Mammary epithelial cell (primary cell): ENCODE results near the gene ABCB8.

ENCODE experiments used
- CTCF ChIP-seq, 2 donors: IDR thresholded peaks in 1 of 2; conservative IDR thresholded peaks in 1 of 2; 2 replicates each; pipeline ENCODE4 v1.5.1; 2011 to 2012; ENCODE audit warnings: inconsistent platforms in 2 of 2, low read length in 2 of 2, mild to moderate bottlenecking in 2 of 2, control low read depth in 1 of 2, low read depth in 1 of 2; ENCODE audit not compliant: insufficient read depth in 1 of 2; ENCODE audit errors: extremely low read depth in 1 of 2
- EZH2 ChIP-seq: IDR thresholded peaks from 2 replicates; pipeline ENCODE4 v1.6.1; 2012; ENCODE audit warnings: low read length, inconsistent platforms, borderline replicate concordance

GRCh38 chr7:151073990-151074389 lies 45.7 kb downstream of the ABCB8 start:
- TF ChIP-seq CTCF (conservative IDR thresholded peaks at IDR 0.05 in 1 of 2, IDR thresholded peaks at IDR 0.05 in 1 of 2; ENCODE audit: extremely low read depth in 1 of 2, insufficient read depth in 1 of 2, low read depth in 1 of 2, low read length in 2 of 2) (no peak), EZH2 (no peak)
